IMR-90 (cell line): ENCODE results near the gene ACVRL1. TPM values are rescaled to one million over a fixed set of nuclear protein-coding genes. Genes with fewer than 3 reads are reported as not detected.

ENCODE experiments used
- ATAC-seq: fragments of 200-7000 bp; cut with Tn5 transposase; 2 replicates; pipeline ENCODE4 v1.9.1; 2020; ENCODE audit warnings: low read depth, mild to moderate bottlenecking, moderate library complexity
- BruUV-seq: library from RNA; stranded (reverse); fragments of 400-500 nt; replicated peaks from 2 replicates; lab custom pipeline; 2021; lab: Mats Ljungman, UMichigan
- CTCF ChIA-PET: fragments of 300-600 bp; formaldehyde crosslinking; extraction: SDS; loops from one replicate; lab custom pipeline; 2021; ENCODE audit warnings: antibody characterized with exemption; lab: Yijun Ruan, JAX
- POLR2A ChIA-PET: fragments of 300-600 bp; sonication (Branson Sonifier 250); formaldehyde crosslinking; loops from one replicate; lab custom pipeline; 2022; ENCODE audit warnings: antibody characterized with exemption; ENCODE audit not compliant: unreplicated experiment; lab: Charles Lee
- DNase-seq: peaks from one replicate; pipeline ENCODE4 v3.0.0; 2013
- H2AFZ ChIP-seq: replicated peaks from 2 replicates; pipeline ENCODE3; 2013; ENCODE audit warnings: low read length, mild to moderate bottlenecking; ENCODE audit not compliant: poor library complexity
- H2AK5ac ChIP-seq: 2 replicates; pipeline ENCODE4 v1.6.1; 2013; ENCODE audit warnings: low read depth, low read length, inconsistent platforms
- H2AK9ac ChIP-seq: replicated peaks from 2 replicates; pipeline ENCODE3; 2013; ENCODE audit warnings: mild to moderate bottlenecking, low read depth, low read length, moderate library complexity; ENCODE audit not compliant: poor library complexity
- H2BK120ac ChIP-seq: 2 replicates; pipeline ENCODE4 v1.6.1; 2013; ENCODE audit warnings: low read depth, low read length, inconsistent platforms
- H2BK15ac ChIP-seq: 3 replicates; pipeline ENCODE4 v1.6.1; 2013; ENCODE audit warnings: low read depth, low read length, inconsistent platforms
- H2BK20ac ChIP-seq: 2 replicates; pipeline ENCODE4 v1.6.1; 2013; ENCODE audit warnings: low read depth, mild to moderate bottlenecking, inconsistent platforms, low read length, moderate library complexity
- H2BK5ac ChIP-seq: 2 replicates; pipeline ENCODE4 v1.6.1; 2013; ENCODE audit warnings: mild to moderate bottlenecking, low read depth, low read length, inconsistent platforms; ENCODE audit not compliant: poor library complexity, severe bottlenecking
- H3K14ac ChIP-seq: replicated peaks from 2 replicates; pipeline ENCODE4 v1.6.1; 2013; ENCODE audit warnings: low read depth, low read length, inconsistent platforms
- H3K18ac ChIP-seq: 2 replicates; pipeline ENCODE4 v1.6.1; 2013; ENCODE audit warnings: low read depth, low read length, control low read depth
- H3K23ac ChIP-seq: 2 replicates; pipeline ENCODE4 v1.6.1; 2013; ENCODE audit warnings: low read depth, low read length, inconsistent platforms
- H3K27ac ChIP-seq: 2 replicates; pipeline ENCODE4 v1.5.1; 2013; ENCODE audit warnings: mild to moderate bottlenecking, control low read depth, low read length; ENCODE audit not compliant: insufficient read depth
- H3K27me3 ChIP-seq: 2 replicates; pipeline ENCODE4 v1.6.1; 2013; ENCODE audit warnings: low read length; ENCODE audit not compliant: control insufficient read depth, insufficient read depth
- H3K36me3 ChIP-seq: 2 replicates; pipeline ENCODE4 v1.6.1; 2013; ENCODE audit warnings: low read length, mixed read lengths; ENCODE audit not compliant: control insufficient read depth, insufficient read depth
- H3K4ac ChIP-seq: 2 replicates; pipeline ENCODE4 v1.6.1; 2013; ENCODE audit warnings: low read depth, low read length, inconsistent platforms
- H3K4me1 ChIP-seq: 2 replicates; pipeline ENCODE4 v1.6.1; 2013; ENCODE audit warnings: low read length, mixed read lengths; ENCODE audit not compliant: control insufficient read depth, insufficient read depth
- H3K4me2 ChIP-seq: 2 replicates; pipeline ENCODE4 v1.6.1; 2013; ENCODE audit warnings: low read depth, mild to moderate bottlenecking, control low read depth, low read length, moderate library complexity
- H3K4me3 ChIP-seq: 2 replicates; pipeline ENCODE4 v1.5.1; 2013; ENCODE audit warnings: low read depth, mild to moderate bottlenecking, control low read depth, low read length, moderate library complexity; ENCODE audit not compliant: insufficient read depth
- H3K56ac ChIP-seq: 2 replicates; pipeline ENCODE4 v1.6.1; 2013; ENCODE audit warnings: low read length, inconsistent platforms; ENCODE audit not compliant: insufficient read depth; ENCODE audit errors: extremely low read depth
- H3K79me1 ChIP-seq, 2 experiments: 2 replicates each; pipeline ENCODE4 v1.6.1; 2013; ENCODE audit warnings: low read length in 2 of 2, inconsistent platforms in 1 of 2, low read depth in 1 of 2
- H3K9ac ChIP-seq: 2 replicates; pipeline ENCODE4 v1.6.1; 2013; ENCODE audit warnings: low read depth, low read length, control low read depth
- H3K9me1 ChIP-seq: 2 replicates; pipeline ENCODE4 v1.6.1; 2013; ENCODE audit warnings: low read length, inconsistent platforms; ENCODE audit not compliant: insufficient read depth
- H3K9me3 ChIP-seq: 2 replicates; pipeline ENCODE4 v1.6.1; 2013; ENCODE audit warnings: low read length; ENCODE audit not compliant: control insufficient read depth, insufficient read depth
- H4K20me1 ChIP-seq: 2 replicates; pipeline ENCODE4 v1.6.1; 2013; ENCODE audit warnings: low read length, inconsistent platforms; ENCODE audit not compliant: insufficient read depth
- H4K5ac ChIP-seq: 2 replicates; pipeline ENCODE4 v1.6.1; 2013; ENCODE audit warnings: mild to moderate bottlenecking, low read depth, low read length, control low read depth
- H4K8ac ChIP-seq, 2 experiments: 2 replicates each; pipeline ENCODE4 v1.6.1; 2013; ENCODE audit warnings: low read depth in 2 of 2, low read length in 2 of 2, control low read depth in 1 of 2, inconsistent platforms in 1 of 2
- H4K91ac ChIP-seq: 2 replicates; pipeline ENCODE4 v1.6.1; 2013; ENCODE audit warnings: low read depth, low read length, inconsistent platforms; ENCODE audit not compliant: insufficient read depth
- BHLHE40 ChIP-seq: fragments of 150-350 bp; IDR thresholded peaks from 2 replicates; pipeline ENCODE4 v1.6.1; 2016; ENCODE audit warnings: mild to moderate bottlenecking, low read depth, low read length
- CEBPB ChIP-seq: IDR thresholded peaks from 2 replicates; pipeline ENCODE4 v1.6.1; 2012; ENCODE audit warnings: low read depth, low read length, improper control_type of control experiment
- CHD1 ChIP-seq: IDR thresholded peaks from 2 replicates; pipeline ENCODE4 v1.6.1; 2012; ENCODE audit warnings: low read depth, low read length, improper control_type of control experiment
- CTCF ChIP-seq: conservative IDR thresholded peaks from 2 replicates; pipeline ENCODE4 v1.5.1; 2012; ENCODE audit warnings: mild to moderate bottlenecking, low read depth, low read length, improper control_type of control experiment
- ELK1 ChIP-seq: fragments of 150-350 bp; IDR thresholded peaks from 2 replicates; pipeline ENCODE4 v1.6.1; 2016; ENCODE audit warnings: low read depth, mild to moderate bottlenecking, low read length, moderate library complexity, borderline replicate concordance
- FOS ChIP-seq: fragments of 150-350 bp; IDR thresholded peaks from 2 replicates; pipeline ENCODE4 v1.6.1; 2016; ENCODE audit warnings: low read depth, low read length
- MAFK ChIP-seq: IDR thresholded peaks from 2 replicates; pipeline ENCODE4 v1.6.1; 2012; ENCODE audit warnings: low read depth, low read length, improper control_type of control experiment
- MXI1 ChIP-seq: IDR thresholded peaks from 2 replicates; pipeline ENCODE4 v1.6.1; 2012; ENCODE audit warnings: low read depth, mild to moderate bottlenecking, low read length, moderate library complexity, borderline replicate concordance
- NFE2L2 ChIP-seq: fragments of 150-350 bp; IDR thresholded peaks from 2 replicates; pipeline ENCODE4 v1.6.1; 2016; ENCODE audit warnings: low read depth, mild to moderate bottlenecking, low read length
- POLR2A ChIP-seq: IDR thresholded peaks from 2 replicates; pipeline ENCODE4 v1.6.1; 2012; ENCODE audit warnings: mild to moderate bottlenecking, low read depth, low read length
- RAD21 ChIP-seq: IDR thresholded peaks from 2 replicates; pipeline ENCODE4 v1.6.1; 2012; ENCODE audit warnings: low read length, improper control_type of control experiment
- SMC3 ChIP-seq: fragments of 150-350 bp; IDR thresholded peaks from 2 replicates; pipeline ENCODE4 v1.6.1; 2016; ENCODE audit warnings: low read depth, mild to moderate bottlenecking, antibody characterized with exemption, low read length, moderate library complexity
- WGBS, 2 experiments: methylation state at CpG; one replicate each; pipeline versions ENCODE4 v1.1.5 to v1.1.7; 2013; ENCODE audit warnings: missing lambda C conversion rate in 2 of 2; ENCODE audit not compliant: insufficient read length in 1 of 2; ENCODE audit errors: extremely low coverage in 2 of 2; 5-methylcytosine and 5-hydroxymethylcytosine counted together
- dilution Hi-C: fragments of 300-500 bp; cut with HindIII; formaldehyde crosslinking; loops from one replicate; pipeline ENCODE4 v1.14.3; 2018; ENCODE audit warnings: low sequenced_read_pairs; ENCODE audit not compliant: unreplicated experiment
- in situ Hi-C: fragments of 300-500 bp; cut with MboI; formaldehyde crosslinking; loops from 3 replicates; pipeline ENCODE4 v1.14.3; 2019; ENCODE audit warnings: low sequenced_read_pairs, inconsistent platforms, mixed read lengths
- intact Hi-C: fragments of 100-400 bp; cut with micrococcal nuclease; formaldehyde crosslinking; loops from 2 replicates; pipeline ENCODE4 v1.10.0; 2022
- polyA plus RNA-seq, 3 experiments: library from polyadenylated mRNA; depleted of rRNA; stranded (reverse); fragments of >200 nt; gene quantifications; 2 replicates each; pipeline ENCODE4 v1.2.3, GENCODE V29; 2012; ENCODE audit warnings: low replicate concordance in 1 of 3
- total RNA-seq: library from RNA; depleted of rRNA; stranded (reverse); fragments of >200 nt; gene quantifications from 2 replicates; pipeline ENCODE4 v1.2.3, GENCODE V29; 2012

The ACVRL1 gene
- total and polyA plus RNA-seq, 2 of the 4 experiments (the other 2 are of a cell fraction), result 6.4 to 7.5 TPM

GRCh38 chr12:51932218-51933076 lies 25.1 kb downstream of the ACVRL1 start:
- H3K9me3 ChIP-seq, result no peaks in the 10 kb centered on the region
- no peak overlapping the region for H3K4me3 ChIP-seq
- intact Hi-C loops, result no loop called here
- no peak overlapping the region for H3K4ac ChIP-seq
- TF ChIP-seq FOS, result no peak
- no peak for TF ChIP-seq POLR2A
- TF ChIP-seq MXI1, result no peak
- no peak for TF ChIP-seq MAFK
- no peak for TF ChIP-seq SMC3
- no peak for TF ChIP-seq RAD21
- no peak for TF ChIP-seq NFE2L2
- no peak for TF ChIP-seq ELK1
- TF ChIP-seq BHLHE40, result no peak
- no peak for TF ChIP-seq CTCF
- TF ChIP-seq CEBPB, result no peak
- no peak for TF ChIP-seq CHD1
- H2AK5ac ChIP-seq, result no peak overlapping the region
- 80% methylated on average over 1 of the region's 5 CpGs; no CpG with 5 or more reads in 1 of the 2 experiments for WGBS, 2 experiments
- in situ Hi-C loops, result no loop called here
- no peak overlapping the region for H2BK15ac ChIP-seq
- no peak overlapping the region for H2AFZ ChIP-seq
- no peak overlapping the region for H4K5ac ChIP-seq
- H2BK20ac ChIP-seq, result no peak overlapping the region
- H4K8ac ChIP-seq, result no peak overlapping the region
- CTCF ChIA-PET, result no interaction called here
- H3K27ac ChIP-seq, result no peak overlapping the region
- BruUV-seq, result no TSS peak
- no peaks in the 10 kb centered on the region for H3K4me1 ChIP-seq
- ATAC-seq (no peak), DNase-seq (no peak)
- H3K79me1 ChIP-seq, result no peaks in the 10 kb centered on the region
- no peak overlapping the region for H4K91ac ChIP-seq
- H3K36me3 ChIP-seq, result no peaks in the 10 kb centered on the region
- no peaks in the 10 kb centered on the region for H4K20me1 ChIP-seq
- no peak overlapping the region for H2BK120ac ChIP-seq
- dilution Hi-C loops, result no loop called here
- H3K23ac ChIP-seq, result no peak overlapping the region
- H3K9me1 ChIP-seq, result no peaks in the 10 kb centered on the region
- H3K14ac ChIP-seq, result no peak overlapping the region
- POLR2A ChIA-PET, result no interaction called here
- no peak overlapping the region for H2AK9ac ChIP-seq
- H3K4me2 ChIP-seq, result no peak overlapping the region
- no peak overlapping the region for H2BK5ac ChIP-seq
- no peaks in the 10 kb centered on the region; the same call in 1 of the 2 replicates for H3K27me3 ChIP-seq
- H3K9ac ChIP-seq, result no peak overlapping the region
- H3K56ac ChIP-seq, result no peak overlapping the region
- H3K18ac ChIP-seq, result no peak overlapping the region
